Spleen (tissue), 7 donors: Measurements from ENCODE around the gene MTMR3.

Source experiments
- CTCF ChIP-seq, 11 experiments: fragments of 200-600 bp in 7 of 11; fragments of 450-650 bp in 4 of 11; sonication (generic) in 4 of 11; IDR thresholded peaks in 8 of 11; conservative IDR thresholded peaks in 3 of 11; 1 replicate in 7 of 11; 2 replicates in 4 of 11; pipeline versions ENCODE4 v1.4.0 to v1.8.0; 2016 to 2021; ENCODE audit warnings: antibody characterized with exemption in 11 of 11, inconsistent platforms in 4 of 11, mild to moderate bottlenecking in 1 of 11
- POLR2A ChIP-seq, 3 donors: fragments of 450-650 bp; IDR thresholded peaks; one replicate each; pipeline ENCODE4 v1.5.1; 2017; ENCODE audit warnings: antibody characterized with exemption in 3 of 3, mild to moderate bottlenecking in 1 of 3
- donor health status: DM: no; HTN: no; CAD: no; lungs with moderate emphysema.
- donor health status: DM: no; HTN: no; CAD: no.
- donor health status: DM: no; HTN: no; CAD: no.

DNA sequence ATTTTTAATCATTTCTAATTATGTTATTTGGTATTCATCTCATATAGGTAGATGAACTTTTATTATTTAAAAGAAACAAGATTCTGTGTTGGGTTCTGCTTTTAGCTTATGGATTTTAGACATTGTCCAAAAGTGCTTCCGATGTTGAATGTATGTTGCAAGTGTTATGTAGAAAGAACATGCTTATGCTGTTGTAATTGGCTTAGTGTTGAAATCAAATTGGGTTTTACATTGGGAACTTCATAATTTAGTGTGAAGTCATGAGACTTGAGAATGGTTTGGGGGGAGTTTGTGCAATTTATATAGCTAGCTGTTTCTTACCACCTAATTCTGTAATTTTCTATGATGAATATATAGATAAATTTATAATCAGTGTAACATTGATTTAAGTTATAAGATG lies 3.6 kb downstream of the MTMR3 start:
- no peak for TF ChIP-seq CTCF (IDR thresholded peaks at IDR 0.05 in 8 of 11, conservative IDR thresholded peaks at IDR 0.05 in 3 of 11)
- no peak for TF ChIP-seq POLR2A (IDR thresholded peaks at IDR 0.05)
